ENCODE results near the gene MATN1.

DNA sequence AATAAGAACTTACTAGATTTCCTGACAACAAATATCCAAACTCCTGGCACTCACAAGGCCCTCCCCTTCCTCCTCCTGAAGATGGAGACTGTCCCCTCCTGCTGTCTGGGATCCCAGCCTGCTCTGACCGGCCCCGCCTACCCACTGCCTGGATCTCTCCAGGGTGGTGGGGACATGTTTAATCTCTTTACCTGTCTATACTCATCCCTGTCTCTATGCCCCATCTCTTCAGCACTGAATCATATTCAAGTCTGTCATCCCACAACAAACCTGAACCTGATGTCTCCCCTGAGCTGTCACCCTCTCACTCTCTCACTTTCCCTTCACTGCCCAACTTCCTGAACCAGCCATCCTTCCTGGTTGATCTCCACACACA, 22.1 kb downstream of the MATN1 start:
- TF ChIP-seq POLR2AphosphoS5 (IDR thresholded peaks at IDR 0.05; ENCODE audit: borderline replicate concordance, low read depth, low read length) = no peak
- no peak for TF ChIP-seq EZH2 (IDR thresholded peaks at IDR 0.05)
